Measurements from ENCODE around the gene TFDP1.
"Not testable (repeated sequence)": the region's sequence is repeated elsewhere in the genome, so short reads cannot be mapped to it uniquely, and the experiment has no call there.

The TFDP1 gene

DNA sequence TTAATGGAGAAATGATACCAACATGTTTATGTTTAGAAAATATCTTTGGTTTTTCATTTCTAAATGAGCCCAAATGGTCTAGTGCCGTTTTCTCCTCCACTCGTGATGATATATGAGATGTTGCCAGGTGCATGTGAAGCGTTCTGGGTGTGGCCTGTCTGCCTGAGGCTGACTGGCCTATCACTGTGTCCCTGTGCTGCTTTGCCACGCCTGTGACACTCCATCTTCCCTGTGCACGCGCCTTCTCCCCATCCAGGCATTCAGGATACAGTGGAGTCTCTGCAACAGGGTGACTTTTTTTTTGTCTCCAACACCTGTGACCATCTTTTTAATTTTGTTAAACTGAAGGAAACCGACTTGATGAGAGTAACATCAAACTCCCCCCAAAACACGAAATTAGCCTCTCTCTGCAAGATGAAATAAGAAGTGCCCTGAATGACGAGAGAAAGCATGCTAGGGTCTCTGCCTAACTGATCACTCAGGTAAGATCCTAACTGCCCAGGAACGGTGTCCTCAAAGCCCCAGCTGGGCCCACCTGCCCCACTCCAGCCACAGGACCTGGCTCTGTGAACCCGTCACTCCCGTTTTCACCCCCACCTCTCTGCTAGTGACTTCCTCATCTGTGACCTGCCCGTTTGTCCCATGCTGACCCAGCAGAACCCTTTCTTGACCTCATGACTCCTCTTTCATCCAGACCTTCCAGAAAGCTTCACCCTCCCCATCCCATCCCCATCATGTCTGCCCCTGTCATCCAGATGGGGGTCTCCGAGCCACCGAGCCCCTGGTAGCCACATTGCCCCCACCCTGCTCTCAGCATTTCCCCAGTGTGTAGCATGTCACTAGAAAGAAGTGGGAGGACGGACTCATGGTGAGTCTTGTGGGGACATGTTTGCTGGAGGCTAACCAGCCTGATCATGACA, 33.2 kb upstream of the TFDP1 start:
- no peak for DNase-seq

DNA sequence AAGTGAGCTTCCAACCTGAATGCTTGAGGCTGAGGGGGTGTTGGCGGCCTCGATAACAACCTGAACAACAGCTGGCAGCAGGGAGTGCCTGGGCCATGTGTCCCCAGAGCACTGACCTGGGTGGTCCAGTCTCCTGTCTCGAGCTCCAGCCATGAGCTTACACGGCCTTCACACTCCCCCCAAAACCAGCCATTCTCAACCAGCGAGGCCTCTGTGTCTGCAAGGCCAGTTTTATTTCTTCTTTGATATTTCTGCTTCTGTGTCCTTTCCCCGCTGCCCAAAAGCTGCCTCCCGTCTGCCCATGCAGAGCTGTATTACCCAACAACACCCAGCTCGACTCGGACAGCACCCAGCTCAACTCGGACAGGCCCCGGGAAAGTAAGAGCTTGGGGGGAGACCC, 32.5 kb upstream of the TFDP1 start:
- no peak for DNase-seq

DNA sequence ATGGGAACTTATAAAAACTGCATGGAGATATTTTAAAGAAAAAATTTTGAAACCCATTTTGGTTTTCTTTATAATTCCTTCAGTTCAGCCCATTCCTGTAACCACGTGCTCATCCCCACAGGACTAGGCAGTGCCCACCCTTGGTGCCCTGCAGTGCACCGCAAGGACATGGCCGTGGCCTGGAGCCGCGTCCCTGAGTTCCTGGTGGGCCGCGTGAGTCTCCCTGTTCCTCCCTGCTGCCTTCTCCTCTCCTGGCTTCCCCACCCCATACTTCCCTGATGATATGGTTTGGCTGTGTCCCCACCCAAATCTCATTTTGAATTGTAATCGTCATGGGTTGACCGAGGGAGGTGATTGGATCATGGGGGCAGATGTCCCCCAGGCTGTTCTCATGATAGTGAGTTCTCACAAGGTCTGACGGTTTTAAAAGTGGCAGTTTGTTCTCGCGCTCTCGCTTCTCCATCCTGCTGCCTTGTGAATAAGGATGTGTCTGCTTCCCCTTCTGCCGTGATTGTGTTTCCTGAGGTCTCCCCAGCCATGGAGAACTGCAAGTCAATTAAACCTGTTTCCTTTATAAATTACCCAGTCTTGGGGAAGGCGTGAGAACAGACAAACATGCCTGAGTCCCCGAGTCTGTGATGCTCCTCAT, 31.6 kb upstream of the TFDP1 start:
- DNase-seq = no peak

DNA sequence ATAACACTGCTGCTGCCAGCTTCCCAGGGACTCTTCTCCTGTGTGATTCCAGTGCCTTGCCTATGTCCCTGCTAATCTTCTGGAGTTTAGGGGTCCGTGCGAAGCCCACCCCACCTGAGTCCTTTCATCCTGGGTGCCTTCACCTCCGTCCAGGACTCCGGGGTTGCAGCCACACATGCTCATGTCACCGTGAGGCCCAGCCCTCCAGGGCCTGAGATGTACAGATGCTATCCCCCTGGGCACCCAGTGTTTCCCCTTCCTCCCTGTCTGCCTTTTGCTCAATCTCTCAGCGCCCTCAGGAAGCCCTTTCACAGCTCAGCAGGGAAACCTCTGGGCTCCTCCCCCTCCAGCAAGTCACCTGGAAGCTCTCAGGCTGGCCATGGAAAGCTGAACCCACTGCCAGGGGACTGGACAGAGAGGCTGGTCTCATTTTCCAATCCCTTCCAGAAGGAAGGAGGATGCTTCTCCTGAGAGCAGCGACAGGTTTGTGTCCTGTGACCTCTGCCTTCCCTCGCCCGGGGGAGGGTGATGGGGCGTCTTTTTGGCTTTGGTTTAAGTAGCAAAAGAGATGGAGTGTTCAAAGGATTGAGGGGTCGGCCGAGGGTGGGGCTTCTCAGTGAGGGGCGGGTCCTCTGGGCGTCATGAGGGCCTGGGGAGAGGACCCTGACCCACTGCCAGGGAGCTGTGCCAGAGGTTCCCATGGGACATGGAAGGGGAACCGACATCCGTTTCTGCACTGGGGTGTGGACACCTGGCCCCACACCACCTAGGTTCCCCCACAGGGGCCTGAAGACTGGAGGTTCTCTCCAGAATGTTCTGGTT, 30.8 kb upstream of the TFDP1 start:
- no peak for DNase-seq

DNA sequence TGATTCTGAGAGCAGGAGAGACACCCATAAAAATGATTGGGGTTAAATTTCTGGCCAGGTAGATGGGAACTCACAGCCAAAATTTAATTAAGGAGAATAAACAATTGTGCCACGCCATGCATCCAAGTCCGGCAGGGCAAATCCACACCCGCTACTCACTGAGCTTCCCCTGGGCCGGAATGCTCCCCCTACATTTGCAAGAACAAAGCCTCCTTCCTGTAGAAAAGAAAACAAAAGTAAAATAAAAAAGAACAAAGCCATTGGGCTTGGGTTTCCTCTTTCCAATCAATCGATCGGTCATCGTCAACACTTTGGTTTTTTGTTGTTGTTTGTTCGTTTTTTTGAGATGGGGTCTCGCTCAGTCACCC, 30.2 kb upstream of the TFDP1 start:
- no peak for DNase-seq

DNA sequence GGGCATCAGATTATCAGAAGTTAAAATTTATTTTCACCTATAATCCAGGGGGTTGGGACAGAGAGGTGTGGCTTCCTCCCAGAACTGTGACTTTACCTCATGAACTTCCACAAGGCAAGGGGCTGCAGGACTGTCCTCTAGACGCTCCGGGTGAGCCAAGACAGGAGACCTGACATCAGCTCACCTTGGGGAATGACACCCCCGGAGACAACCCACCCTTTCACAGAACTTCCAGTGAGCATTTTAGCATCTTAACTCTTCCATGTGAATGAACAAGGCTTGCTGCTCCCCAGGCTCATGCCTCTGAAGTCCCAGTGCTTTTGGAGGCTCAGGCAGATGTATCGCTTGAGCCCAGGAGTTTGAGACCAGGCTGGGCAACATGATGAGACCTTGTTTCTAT, 29.4 kb upstream of the TFDP1 start:
- DNase-seq = no peak

DNA sequence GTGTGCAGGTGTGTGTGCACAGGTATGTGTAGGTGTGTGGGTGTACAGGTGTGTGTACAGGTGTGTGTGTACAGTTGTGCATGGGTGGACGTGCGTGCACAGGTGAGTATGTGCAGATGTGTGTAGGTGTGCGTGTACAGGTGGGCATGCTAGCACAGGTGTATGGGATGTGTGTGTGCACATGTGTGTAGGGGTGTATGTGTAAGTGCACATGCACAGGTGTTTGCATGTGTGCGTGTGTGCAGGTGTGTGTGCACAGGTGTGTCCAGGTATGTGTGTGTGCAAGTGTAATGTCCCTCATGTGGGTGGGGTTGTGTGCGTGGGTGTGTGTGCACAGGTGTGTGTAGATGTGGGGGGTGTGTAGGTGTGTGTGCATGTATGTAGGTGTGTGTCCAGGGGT, 27.5 kb upstream of the TFDP1 start:
- no peak for DNase-seq

DNA sequence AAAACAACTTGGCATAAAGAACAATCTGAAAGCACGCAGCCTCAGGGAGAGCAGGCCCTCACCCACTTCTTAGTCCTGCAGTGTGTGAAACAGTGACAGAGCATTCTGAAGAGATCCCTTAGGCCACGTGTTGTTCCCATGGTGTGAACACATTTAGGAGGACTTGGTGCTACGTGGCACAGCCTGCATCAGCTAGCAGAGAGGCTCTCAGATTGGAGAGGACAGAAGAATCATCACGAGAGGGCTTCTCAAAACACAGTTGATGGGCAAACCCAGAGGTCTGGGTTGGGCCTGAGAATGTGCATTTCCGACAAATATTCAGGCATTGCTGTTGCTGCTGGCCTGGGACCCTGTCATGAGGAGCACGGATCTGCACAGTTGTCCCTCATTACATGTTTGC, 26.1 kb upstream of the TFDP1 start:
- DNase-seq = no peak

DNA sequence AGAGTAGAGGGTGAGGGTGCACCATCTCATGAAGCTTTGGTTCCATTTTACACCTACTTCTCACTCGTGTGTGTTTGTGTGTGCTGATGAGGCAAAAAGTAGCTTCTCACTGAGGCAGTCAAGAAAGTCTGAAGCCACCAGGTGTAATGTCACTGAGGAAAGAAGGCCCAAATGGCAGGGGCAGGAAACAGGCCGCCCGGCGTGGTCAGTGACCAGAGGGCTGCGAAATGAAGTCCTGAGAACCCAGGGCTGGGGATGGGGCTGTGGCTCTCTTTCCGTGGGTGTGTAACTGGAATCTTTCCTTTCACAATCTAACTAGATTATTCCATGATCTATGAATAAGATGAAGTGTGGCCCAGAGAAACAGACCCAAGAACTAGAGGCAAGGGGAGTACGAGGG, 25.5 kb upstream of the TFDP1 start:
- no peak for DNase-seq

DNA sequence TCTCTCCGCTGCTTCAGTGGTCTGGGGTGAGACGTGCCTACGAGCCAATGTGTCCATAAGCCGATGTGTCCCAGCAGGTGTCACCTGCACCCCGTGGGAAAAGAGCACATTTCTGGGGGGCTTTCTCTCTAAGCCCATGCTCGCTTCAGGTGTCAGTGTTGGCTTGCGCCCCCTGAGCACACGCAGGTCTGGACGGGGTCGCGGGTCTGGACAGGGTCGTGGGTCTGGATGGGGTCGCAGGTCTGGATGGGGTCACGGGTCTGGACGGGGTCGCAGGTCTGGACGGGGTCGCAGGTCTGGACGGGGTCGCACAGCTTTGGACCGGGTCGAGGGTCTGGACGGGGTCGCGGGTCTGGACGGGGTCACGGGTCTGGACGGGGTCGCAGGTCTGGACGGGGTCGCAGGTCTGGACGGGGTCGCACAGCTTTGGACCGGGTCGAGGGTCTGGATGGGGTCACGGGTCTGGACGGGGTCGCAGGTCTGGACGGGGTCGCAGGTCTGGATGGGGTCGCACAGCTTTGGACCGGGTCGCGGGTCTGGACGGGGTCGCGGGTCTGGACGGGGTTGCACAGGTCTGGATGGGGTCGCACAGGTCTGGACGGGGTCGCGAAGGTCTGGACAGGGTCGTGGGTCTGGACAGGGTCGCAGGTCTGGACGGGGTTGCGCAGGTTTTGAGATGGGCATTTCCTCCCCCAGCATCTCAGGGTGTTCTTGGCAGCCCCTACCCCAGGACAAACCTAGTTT, 24.5 kb upstream of the TFDP1 start:
- DNase-seq = no peak

DNA sequence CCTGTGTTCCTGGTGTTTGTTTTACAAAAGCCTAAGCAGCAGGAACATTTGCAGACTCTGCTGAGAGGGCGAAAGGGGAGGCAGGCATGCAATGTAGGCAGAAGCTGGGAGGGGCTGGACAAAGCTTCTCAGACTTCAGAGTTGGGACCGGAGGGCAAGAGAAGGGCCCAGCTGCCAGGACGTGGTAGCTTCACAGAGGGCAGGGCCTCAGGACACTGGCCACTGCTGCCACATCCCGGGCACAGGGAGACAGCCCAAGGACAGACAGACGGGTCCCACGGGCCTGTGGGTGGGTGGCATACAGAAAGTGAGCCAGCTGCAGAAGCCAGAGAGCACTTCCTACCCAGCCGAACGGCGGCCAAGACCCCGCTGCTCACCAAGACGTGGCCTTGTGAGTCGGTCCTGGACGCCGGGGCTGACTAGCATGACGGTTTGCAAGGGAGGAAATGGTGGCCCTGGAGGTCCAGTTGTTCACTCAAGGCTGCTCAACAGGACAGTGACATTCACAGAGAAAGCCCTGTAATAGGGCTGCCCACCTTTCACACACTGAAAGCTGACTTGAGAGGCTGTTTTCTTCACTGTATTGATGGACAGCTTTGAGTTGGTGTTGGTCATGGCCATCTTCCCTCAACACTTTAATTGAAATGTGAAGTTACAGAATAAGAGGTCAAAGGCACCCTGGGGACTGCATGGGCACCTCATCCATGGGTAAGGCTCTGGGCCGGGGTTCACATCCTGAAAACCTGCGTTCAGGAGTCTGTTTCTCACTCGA, 23.7 kb upstream of the TFDP1 start:
- no peak for DNase-seq

DNA sequence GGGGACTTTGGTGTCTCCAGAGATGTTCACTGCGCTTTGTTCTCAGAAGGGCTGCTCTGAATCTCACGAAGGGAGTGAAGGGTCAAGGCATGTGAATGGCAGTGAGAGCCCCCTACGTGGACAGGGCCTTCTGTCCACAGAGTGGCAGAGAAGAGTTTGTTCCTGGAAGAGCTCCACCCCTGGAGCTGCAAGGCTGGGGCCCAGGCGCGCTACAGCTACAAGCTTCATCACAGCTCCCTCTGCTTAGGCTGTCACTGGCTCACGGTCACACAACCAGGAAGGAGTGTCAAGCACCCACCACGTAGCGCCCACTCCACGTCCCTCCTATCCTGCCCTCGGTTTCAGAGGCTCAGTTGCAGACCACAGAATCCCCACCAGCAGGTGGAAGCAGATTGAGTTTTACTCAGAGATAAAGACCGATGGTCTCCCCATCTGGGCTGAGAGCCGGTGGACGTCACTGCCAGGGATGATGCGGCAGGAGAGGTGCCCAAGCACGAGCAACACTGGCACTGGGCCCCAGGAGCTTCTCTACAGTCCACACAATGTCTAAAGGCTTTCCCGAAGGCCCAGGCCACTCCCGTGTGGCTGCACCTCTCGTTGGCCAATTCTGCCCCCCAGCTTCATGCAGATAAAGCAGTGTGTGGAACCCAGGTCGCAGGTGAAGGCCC, 23.0 kb upstream of the TFDP1 start:
- DNase-seq = no peak

DNA sequence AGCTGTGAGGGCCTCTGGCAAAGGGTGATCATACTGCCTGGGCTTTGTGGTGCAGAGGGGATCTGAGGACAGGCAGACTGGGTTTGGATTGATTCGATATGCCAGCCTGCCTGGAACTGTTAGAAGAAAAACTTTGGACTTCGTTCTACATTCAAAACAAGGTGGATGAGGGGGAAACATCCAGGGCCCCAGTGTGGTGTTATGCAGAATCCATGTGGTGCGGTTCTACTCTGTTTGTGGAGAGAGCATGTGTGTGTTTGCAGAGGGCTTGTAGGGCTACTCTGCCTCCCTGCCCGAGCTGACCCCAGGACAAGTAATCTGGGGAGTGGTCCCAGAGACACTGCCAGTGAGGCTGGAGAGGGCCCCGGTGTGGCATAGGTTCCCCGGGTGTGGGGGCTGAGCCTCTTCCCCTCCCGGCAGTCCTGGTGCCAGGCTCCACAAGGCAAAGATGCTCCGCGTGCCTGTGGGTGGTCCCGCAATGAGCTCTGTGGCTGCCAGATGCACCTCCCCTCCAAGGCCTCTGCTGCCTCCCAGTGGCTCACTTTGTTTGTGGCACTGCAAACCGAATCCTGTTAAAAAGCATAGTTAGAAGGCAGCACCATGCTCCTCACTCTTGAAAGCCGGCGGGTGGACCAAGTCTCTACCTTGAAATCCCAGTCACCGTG, 22.3 kb upstream of the TFDP1 start:
- DNase-seq = peak; percentile 53

DNA sequence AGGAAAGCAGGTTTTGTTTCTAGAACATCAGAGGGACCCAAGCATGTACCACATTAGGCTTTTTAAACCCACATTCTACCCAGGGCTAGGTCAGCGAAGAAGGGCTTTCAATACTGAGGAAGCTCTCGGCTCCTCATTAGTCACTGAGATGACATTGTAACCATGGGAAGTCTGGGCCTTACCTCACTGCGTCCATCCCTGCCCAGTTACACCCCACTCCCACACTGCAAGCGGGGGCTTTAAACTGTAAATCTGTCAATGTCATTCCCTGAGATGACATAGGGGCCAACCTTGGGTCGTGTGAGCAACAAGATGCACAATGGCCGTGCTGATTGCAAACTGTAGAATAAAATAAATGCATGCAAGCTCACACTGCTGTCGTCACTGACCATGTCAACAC, 21.7 kb upstream of the TFDP1 start:
- no peak for DNase-seq

DNA sequence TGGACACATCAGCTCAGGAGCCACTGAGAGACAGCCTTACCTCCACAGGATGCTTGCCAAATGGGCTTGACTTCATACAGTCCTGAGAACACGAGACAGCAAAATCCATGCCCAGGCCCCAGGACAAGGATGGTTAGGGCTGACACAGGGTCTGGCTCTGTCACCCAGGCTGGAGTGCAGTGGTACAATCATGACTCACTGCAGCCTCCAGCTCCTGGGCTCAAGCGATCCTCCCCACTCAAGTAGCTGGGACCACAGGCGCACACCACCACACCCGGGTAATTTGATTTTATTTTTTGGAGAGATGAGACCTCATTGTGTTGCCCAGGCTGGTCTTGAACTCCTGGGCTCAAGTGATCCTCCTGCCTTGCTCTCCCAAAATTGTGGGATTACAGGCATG, 21.0 kb upstream of the TFDP1 start:
- not testable (repeated sequence) for DNase-seq

DNA sequence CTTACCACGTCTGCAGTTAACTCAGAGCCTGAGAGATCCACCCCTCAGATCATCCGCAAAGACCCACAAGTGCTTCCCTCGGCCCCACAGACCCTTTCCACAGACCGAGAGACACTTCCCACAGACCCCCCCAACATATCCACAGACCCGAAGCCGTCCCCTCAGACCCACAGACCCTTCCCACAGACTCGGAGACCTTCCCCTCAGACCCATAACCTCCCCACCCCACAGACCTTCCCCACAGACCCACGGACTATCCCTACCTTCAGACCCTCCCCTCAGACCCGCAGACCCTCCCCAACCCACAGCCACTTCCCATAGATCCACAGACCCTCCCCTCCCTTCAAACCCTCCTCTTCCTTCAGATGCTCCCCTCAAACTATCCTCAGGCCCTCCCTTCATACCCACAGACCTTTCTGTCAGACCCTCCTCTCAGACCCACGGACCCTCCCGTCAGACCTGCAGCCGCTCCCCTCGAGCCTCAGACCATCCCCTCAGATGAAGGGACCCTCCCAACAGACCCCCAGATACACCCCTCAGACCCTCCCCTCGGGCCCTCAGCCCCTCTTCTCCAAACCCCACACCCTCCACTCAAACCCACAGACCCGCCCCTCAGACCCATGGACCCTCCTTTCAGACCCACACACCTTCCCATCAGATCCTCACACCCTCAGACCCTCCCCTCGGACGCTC, 20.1 kb upstream of the TFDP1 start:
- DNase-seq = no peak

DNA sequence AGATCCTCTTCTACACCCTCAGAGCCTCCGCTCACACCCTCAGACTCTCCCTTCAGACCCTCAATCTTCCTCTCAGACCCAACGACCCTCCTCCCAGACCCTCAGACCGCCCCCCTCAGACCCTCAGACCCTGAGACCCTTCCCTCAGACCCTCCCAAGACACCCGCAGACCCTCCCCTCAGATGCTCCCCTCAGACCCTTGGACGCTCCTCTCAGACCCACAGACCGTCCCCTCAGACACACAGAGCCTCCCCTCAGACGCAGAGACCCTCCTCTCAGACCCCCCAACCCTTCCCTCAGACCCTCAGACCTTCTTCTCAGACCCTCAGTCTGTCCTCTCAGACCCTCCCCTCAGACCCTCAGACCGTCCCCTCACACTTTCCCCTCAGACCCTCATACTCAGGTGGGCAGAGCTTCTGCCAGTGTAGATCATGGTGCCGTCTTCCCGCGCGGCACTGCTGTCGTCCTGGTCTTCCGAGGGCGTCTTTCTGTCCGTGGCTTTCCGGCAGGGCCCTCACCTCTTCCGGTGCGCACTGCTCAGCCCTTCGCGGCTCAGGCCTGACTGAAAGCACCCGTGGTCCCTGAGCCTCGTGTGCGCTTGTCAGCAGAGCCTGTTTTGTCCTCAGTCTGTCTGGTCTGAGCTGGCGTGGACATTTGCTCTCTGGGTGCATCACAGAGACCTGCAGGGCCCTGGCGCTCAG, 18.9 kb upstream of the TFDP1 start:
- no peak for DNase-seq

DNA sequence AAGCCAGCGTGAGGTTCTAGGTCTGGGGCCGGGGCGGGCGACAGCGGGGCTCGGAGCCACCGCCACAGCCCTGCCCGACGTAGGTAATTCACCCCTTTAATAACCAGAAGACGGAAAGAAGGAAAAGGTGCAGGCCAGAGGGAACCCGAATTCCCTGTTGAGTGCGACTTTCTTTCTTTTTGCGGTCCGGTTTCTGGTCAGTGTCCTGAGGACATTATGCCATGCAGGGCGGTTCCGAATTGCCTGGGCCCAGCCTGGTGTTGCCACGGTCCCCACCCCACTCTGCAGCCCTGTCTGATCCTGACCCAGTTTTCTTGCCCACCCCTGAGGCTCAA, 18.4 kb upstream of the TFDP1 start:
- no peak for DNase-seq

DNA sequence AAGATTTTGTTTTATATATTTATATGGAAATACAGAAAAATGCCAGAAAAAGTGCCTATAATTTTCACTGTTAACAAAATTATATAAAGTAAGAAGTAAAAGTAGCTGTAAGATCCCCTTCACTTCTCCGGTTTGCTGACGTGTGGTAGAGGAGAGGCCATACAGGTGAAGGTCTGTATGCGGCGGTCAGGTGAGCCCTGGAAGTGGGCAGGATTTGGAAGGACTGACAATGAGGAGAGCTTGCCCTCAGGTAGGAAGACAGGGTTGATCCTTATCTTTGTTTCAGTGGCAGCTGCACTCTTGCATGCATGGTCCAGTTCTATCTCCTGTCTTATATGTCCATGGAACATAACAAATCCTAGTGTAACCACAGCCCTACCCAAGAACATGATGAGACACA, 16.9 kb upstream of the TFDP1 start:
- no peak for DNase-seq

DNA sequence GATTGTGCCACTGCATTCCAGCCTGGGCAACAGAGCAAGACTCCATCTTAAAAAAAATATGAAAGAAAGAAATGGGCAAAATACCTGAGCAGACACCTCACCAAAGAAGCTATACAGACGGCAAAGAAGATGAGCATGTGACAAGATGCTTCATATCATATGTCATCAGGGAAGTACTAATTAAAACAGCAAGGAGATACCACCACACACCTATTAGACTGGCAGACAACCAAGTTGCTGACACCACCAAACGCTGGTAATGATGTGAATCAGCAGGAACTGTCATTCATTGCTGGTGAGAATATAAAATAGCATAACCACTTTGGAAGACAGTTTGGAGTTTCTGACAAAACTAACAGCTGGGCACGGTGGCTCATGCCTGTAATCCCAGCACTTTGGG, 11.5 kb upstream of the TFDP1 start:
- DNase-seq = no peak

Data from activated CD4-positive, alpha-beta T cell treated with anti-CD3 and anti-CD28 coated beads, Interleukin-10, Interleukin-2, amounts not matched to agents 100 ng/mL and 50 ng/mL, durations not matched to agents 16 hours and 8 hours (primary cell).